GM06990 (cell line): ENCODE data around the gene DMC1.
"Not testable (repeated sequence)": the region's sequence is repeated elsewhere in the genome, so short reads cannot be mapped to it uniquely, and the experiment has no call there.

Experiments used
- DNase-seq: peaks from one replicate; pipeline ENCODE4 v3.0.0-alpha.2; 2011; ENCODE audit not compliant: insufficient read length; ENCODE audit errors: extremely low read depth
- H3K27me3 ChIP-seq: replicated peaks from 2 replicates; pipeline ENCODE4 v1.6.0; 2011; ENCODE audit warnings: low read length; ENCODE audit not compliant: control insufficient read depth, insufficient read depth
- H3K36me3 ChIP-seq: 2 replicates; pipeline ENCODE4 v1.5.1; 2011; ENCODE audit warnings: low read length; ENCODE audit not compliant: control insufficient read depth, insufficient read depth
- H3K4me3 ChIP-seq: replicated peaks from 2 replicates; pipeline ENCODE4 v1.5.1; 2011; ENCODE audit warnings: low read depth, mild to moderate bottlenecking, control low read depth, low read length
- TF ChIP-seq, protein P1 (sequence below): IDR thresholded peaks from 2 replicates; pipeline ENCODE4 v1.5.1; 2011; ENCODE audit warnings: low read length, control low read depth, mild to moderate bottlenecking, inconsistent platforms; ENCODE audit not compliant: insufficient read depth, poor library complexity, severe bottlenecking

Gene DMC1, protein sequence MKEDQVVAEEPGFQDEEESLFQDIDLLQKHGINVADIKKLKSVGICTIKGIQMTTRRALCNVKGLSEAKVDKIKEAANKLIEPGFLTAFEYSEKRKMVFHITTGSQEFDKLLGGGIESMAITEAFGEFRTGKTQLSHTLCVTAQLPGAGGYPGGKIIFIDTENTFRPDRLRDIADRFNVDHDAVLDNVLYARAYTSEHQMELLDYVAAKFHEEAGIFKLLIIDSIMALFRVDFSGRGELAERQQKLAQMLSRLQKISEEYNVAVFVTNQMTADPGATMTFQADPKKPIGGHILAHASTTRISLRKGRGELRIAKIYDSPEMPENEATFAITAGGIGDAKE

DNA sequence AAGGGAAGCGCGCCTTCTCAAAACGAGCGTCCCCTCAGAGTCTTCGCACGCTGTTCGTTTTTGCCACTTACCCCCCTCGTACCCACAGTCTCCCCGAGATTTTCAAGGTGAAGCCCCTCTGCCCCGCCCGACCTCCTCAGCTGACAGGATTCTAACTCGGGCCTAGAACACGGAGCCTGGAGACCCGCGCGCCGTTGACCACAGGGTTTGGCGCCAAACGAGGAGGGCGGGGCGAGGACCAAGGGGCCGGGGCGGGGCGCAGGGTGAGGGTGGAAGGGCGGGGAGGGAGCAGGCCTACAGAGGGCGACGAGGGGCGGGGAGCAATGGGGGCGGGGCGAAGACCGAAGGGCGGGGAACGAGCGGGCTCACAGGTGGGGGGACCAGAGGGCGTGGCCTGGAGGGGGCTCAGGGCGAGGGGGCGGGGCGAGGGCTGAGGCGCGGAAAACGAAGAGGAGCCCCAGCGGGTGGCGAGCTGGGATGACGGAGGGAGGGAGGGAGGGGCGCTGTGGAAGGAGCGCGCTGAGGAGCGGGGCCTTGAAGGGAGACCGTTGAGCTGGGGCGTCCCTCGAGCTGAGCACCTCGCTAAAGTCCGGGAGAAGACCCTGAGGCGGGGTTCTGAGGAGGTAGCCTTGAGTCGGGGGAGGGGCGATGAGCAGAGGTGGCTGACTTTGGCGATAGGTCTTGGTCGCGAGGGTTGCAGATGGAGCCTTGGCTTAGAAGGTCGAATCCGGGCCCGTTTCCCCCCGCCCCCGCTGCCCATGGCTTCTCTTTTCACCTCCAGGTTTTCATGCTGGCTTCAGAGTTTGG is at the start of gene DMC1:
DMC1 (minus strand) TSS at position 212 of the 807 bp plus-strand sequence. CDS start 1,927 bp downstream, outside the sequence.
- Histone ChIP-seq H3K4me3 (peak within 1 kb of the TSS; percentile 86), H3K36me3 (no peaks in the 10 kb centered on the region), H3K27me3 (no peaks in the 10 kb centered on the region)
- peak; percentile 94 for DNase-seq
- TF ChIP-seq, protein P1, sequence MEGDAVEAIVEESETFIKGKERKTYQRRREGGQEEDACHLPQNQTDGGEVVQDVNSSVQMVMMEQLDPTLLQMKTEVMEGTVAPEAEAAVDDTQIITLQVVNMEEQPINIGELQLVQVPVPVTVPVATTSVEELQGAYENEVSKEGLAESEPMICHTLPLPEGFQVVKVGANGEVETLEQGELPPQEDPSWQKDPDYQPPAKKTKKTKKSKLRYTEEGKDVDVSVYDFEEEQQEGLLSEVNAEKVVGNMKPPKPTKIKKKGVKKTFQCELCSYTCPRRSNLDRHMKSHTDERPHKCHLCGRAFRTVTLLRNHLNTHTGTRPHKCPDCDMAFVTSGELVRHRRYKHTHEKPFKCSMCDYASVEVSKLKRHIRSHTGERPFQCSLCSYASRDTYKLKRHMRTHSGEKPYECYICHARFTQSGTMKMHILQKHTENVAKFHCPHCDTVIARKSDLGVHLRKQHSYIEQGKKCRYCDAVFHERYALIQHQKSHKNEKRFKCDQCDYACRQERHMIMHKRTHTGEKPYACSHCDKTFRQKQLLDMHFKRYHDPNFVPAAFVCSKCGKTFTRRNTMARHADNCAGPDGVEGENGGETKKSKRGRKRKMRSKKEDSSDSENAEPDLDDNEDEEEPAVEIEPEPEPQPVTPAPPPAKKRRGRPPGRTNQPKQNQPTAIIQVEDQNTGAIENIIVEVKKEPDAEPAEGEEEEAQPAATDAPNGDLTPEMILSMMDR: no peak

- H3K4me3 ChIP-seq: no peak overlapping the region
- no peak for DNase-seq
- TF ChIP-seq, protein P1: no peak
- no peaks in the 10 kb centered on the region for H3K27me3 ChIP-seq
- no peaks in the 10 kb centered on the region for H3K36me3 ChIP-seq
These were observed 48.7 kb upstream of the DMC1 start for GRCh38 chr22:38618682-38619081.

GRCh38 chr22:38618258-38618657 is 48.3 kb upstream of the DMC1 start:
- Histone ChIP-seq H3K27me3 (no peaks in the 10 kb centered on the region), H3K36me3 (no peaks in the 10 kb centered on the region), H3K4me3 (no peak overlapping the region)
- TF ChIP-seq, protein P1: no peak
- DNase-seq: no peak

GRCh38 chr22:38615064-38615405 is 45.1 kb upstream of the DMC1 start:
- not testable (repeated sequence) for H3K27me3 ChIP-seq, H3K4me3 ChIP-seq, DNase-seq, H3K36me3 ChIP-seq

GRCh38 chr22:38614332-38615063 is 44.5 kb upstream of the DMC1 start:
- TF ChIP-seq, protein P1: no peak
- Histone ChIP-seq H3K27me3 (no peaks in the 10 kb centered on the region), H3K36me3 (no peaks in the 10 kb centered on the region), H3K4me3 (no peak overlapping the region)
- DNase-seq: peak; percentile 30

- peak; percentile 44 for DNase-seq
- Histone ChIP-seq H3K36me3 (no peaks in the 10 kb centered on the region), H3K27me3 (no peaks in the 10 kb centered on the region)
These were observed 43.6 kb upstream of the DMC1 start for GRCh38 chr22:38613588-38613987.

More at GRCh38 chr22:38613588-38613987, 43.6 kb upstream of the DMC1 start:
- TF ChIP-seq, protein P1: no peak
- no peak overlapping the region for H3K4me3 ChIP-seq
